OCI-LY1 (cell line): ENCODE results near the gene HRK.

Experiments used
- CTCF ChIP-seq: fragments of 200-600 bp; sonication (generic), shearing (Covaris generic); IDR thresholded peaks from 2 replicates; pipeline ENCODE4 v1.5.1; 2017; ENCODE audit warnings: mild to moderate bottlenecking, antibody characterized with exemption, low read length, moderate library complexity, mixed read lengths
- EZH2 ChIP-seq: fragments of 200-600 bp; sonication (generic), shearing (Covaris generic); IDR thresholded peaks from 2 replicates; pipeline ENCODE4 v1.8.0; 2017; ENCODE audit warnings: borderline replicate concordance, mixed run types, mild to moderate bottlenecking, antibody characterized with exemption, low read length, moderate library complexity, mixed read lengths

- TF ChIP-seq CTCF (no peak), EZH2 (no peak)
These were observed 46.2 kb upstream of the HRK start for GRCh38 chr12:116927244-116927940.
